Fibroblast of the aortic adventitia (primary cell): ENCODE results near the gene KRABD2.

Source experiments
- DNase-seq: peaks from one replicate; pipeline ENCODE4 v3.0.0-alpha.2; 2010; ENCODE audit warnings: low read depth
- H3K4me3 ChIP-seq: 2 replicates; pipeline ENCODE4 v1.5.1; 2011; ENCODE audit warnings: low read depth, mild to moderate bottlenecking, control low read depth, low read length, moderate library complexity
- TF ChIP-seq, protein P1 (sequence below): IDR thresholded peaks from 2 replicates; pipeline ENCODE4 v1.5.1; 2011; ENCODE audit warnings: mild to moderate bottlenecking, low read length, control low read depth, inconsistent platforms; ENCODE audit not compliant: insufficient read depth

The KRABD2 gene

DNA sequence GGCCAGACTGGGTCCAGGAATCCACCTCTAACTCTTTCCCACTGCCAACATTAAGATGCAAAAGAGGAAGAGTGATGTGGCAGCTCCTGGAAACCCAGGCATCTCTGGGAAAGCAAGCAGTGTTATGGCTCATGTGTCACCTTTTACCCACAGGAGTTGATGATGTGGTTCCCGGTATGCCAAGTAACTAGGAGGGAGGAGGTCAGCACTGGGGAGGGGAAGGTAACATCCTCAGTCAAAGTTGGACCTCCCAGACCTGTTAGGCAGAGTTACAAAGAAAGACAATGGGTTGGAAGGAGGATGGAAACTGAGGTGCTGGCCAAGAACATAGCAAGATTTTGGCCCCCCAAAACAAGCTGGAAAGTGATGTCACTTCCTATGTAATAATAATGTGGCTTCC lies 11.4 kb downstream of the KRABD2 start:
- peak; percentile 44 for DNase-seq

GRCh38 chr17:8362651-8363332 lies 13.7 kb downstream of the KRABD2 start:
- no peak overlapping the region for H3K4me3 ChIP-seq
- TF ChIP-seq, protein P1, sequence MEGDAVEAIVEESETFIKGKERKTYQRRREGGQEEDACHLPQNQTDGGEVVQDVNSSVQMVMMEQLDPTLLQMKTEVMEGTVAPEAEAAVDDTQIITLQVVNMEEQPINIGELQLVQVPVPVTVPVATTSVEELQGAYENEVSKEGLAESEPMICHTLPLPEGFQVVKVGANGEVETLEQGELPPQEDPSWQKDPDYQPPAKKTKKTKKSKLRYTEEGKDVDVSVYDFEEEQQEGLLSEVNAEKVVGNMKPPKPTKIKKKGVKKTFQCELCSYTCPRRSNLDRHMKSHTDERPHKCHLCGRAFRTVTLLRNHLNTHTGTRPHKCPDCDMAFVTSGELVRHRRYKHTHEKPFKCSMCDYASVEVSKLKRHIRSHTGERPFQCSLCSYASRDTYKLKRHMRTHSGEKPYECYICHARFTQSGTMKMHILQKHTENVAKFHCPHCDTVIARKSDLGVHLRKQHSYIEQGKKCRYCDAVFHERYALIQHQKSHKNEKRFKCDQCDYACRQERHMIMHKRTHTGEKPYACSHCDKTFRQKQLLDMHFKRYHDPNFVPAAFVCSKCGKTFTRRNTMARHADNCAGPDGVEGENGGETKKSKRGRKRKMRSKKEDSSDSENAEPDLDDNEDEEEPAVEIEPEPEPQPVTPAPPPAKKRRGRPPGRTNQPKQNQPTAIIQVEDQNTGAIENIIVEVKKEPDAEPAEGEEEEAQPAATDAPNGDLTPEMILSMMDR = no peak
- DNase-seq = peak; percentile 50

More for the DNA sequence above, 11.4 kb downstream of the KRABD2 start:
- H3K4me3 ChIP-seq = no peak overlapping the region
- TF ChIP-seq, protein P1 = no peak

GRCh38 chr17:8360751-8361150 lies 15.8 kb downstream of the KRABD2 start:
- no peak for DNase-seq
- no peak overlapping the region for H3K4me3 ChIP-seq
- TF ChIP-seq, protein P1 = no peak

DNA sequence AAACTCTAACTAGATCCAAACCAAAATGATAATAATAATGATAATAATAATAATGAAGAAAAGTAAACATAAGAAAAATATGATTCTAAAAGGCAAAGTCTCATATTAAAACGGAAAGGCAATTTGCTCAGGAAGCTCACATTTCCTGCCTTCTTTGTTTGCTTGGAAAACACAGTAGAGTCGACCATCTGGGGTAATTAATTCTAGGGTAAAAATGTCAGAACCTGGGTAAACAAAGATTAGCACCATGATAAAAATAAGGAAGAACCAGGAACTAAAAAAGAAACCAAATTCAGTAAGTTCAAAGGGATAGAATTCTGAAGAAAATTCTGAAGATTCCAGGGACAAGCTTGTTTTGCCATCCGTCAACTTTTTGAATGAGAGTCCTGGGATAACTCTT lies 16.2 kb downstream of the KRABD2 start:
- no peak overlapping the region for H3K4me3 ChIP-seq
- TF ChIP-seq, protein P1 = no peak
- DNase-seq = no peak

- DNase-seq = peak; percentile 81
- TF ChIP-seq, protein P1 = no peak
- H3K4me3 ChIP-seq = no peak overlapping the region
Measured at GRCh38 chr17:8359769-8360168, 16.7 kb downstream of the KRABD2 start.

- no peak for DNase-seq
- TF ChIP-seq, protein P1 = no peak
- H3K4me3 ChIP-seq = no peak overlapping the region
Measured at GRCh38 chr17:8357910-8358309, 18.6 kb downstream of the KRABD2 start.

GRCh38 chr17:8354236-8354635 lies 22.3 kb downstream of the KRABD2 start:
- TF ChIP-seq, protein P1 = no peak
- H3K4me3 ChIP-seq = no peak overlapping the region
- DNase-seq = no peak
